Measurements from ENCODE around the gene ABCC2. TPM values are rescaled to one million over a fixed set of nuclear protein-coding genes. Genes with fewer than 3 reads are reported as not detected.

Gene ABCC2
- total RNA-seq, 2 experiments from 2014 or later, result 0.38 to 0.59 TPM

- Histone ChIP-seq H3K4me1 (ENCODE audit: insufficient read depth, low read length, poor library complexity, severe bottlenecking) (peaks cover 5% of the 10 kb centered on the region), H3K27ac (ENCODE audit: low read depth, low read length, poor library complexity, severe bottlenecking) (no peak overlapping the region), H3K4me3 (ENCODE audit: low read depth, low read length, poor library complexity, severe bottlenecking) (no peak overlapping the region), H3K9me3 (ENCODE audit: low read length) (no peaks in the 10 kb centered on the region), H4K20me1 (ENCODE audit: insufficient read depth, low read length) (no peaks in the 10 kb centered on the region), H2AFZ (ENCODE audit: low read length) (no peak overlapping the region), H3K79me2 (ENCODE audit: insufficient read depth, low read depth, low read length) (no peaks in the 10 kb centered on the region), H3K36me3 (ENCODE audit: insufficient read depth, low read length) (no peaks in the 10 kb centered on the region), H3K9me2 (ENCODE audit: insufficient read depth, low read length) (no peaks in the 10 kb centered on the region), H3K4me2 (ENCODE audit: low read length) (no peak overlapping the region)
- ChIA-PET CTCF (ENCODE audit: unreplicated experiment) (no interaction called here), POLR2A (no interaction called here)
- intact Hi-C loops (cut with micrococcal nuclease; ENCODE audit: unreplicated experiment), result loop anchor here (10.0 kb wide), 2 partner anchors 463 to 673 kb away; partner anchors contain the start of gene SEC31B
- DNase-seq (ENCODE audit: low spot score), result no peak
- BruUV-seq (replicated peaks), result no TSS peak
- TF ChIP-seq EZH2phosphoT487 (IDR thresholded peaks at IDR 0.05; ENCODE audit: borderline replicate concordance, low read depth, low read length), result no peak
- TF ChIP-seq, protein P1, sequence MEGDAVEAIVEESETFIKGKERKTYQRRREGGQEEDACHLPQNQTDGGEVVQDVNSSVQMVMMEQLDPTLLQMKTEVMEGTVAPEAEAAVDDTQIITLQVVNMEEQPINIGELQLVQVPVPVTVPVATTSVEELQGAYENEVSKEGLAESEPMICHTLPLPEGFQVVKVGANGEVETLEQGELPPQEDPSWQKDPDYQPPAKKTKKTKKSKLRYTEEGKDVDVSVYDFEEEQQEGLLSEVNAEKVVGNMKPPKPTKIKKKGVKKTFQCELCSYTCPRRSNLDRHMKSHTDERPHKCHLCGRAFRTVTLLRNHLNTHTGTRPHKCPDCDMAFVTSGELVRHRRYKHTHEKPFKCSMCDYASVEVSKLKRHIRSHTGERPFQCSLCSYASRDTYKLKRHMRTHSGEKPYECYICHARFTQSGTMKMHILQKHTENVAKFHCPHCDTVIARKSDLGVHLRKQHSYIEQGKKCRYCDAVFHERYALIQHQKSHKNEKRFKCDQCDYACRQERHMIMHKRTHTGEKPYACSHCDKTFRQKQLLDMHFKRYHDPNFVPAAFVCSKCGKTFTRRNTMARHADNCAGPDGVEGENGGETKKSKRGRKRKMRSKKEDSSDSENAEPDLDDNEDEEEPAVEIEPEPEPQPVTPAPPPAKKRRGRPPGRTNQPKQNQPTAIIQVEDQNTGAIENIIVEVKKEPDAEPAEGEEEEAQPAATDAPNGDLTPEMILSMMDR (conservative IDR thresholded peaks at IDR 0.05; ENCODE audit: low read length), result no peak
These were observed 59.3 kb downstream of the ABCC2 start for GRCh38 chr10:99841746-99842145.

DNA sequence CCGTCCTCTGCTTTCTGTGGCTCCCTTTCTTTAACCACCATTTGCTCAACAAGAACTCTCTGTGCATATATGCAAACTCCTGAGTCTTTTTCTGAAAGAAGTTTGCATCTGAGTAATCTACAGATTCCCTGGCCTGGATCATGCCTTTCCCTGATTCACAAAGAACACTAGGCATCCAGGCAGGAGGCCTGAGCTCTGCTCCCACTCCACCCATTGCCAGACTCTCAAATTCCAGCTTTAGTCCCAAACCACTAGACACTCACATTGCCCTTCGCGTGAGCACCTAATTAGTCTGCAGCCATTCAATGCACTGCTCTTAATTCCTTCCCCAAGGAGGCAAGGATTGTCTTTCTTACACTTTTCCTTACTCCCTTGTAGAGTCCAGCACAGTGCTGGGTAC is 60.9 kb downstream of the ABCC2 start:
- Histone ChIP-seq H3K9me3 (ENCODE audit: low read length) (no peaks in the 10 kb centered on the region), H3K4me2 (ENCODE audit: low read length) (no peak overlapping the region), H4K20me1 (ENCODE audit: insufficient read depth, low read length) (no peaks in the 10 kb centered on the region), H3K9me2 (ENCODE audit: insufficient read depth, low read length) (no peaks in the 10 kb centered on the region), H3K36me3 (ENCODE audit: insufficient read depth, low read length) (no peaks in the 10 kb centered on the region), H3K4me3 (ENCODE audit: low read depth, low read length, poor library complexity, severe bottlenecking) (no peak overlapping the region), H3K27ac (ENCODE audit: low read depth, low read length, poor library complexity, severe bottlenecking) (no peak overlapping the region), H3K79me2 (ENCODE audit: insufficient read depth, low read depth, low read length) (no peaks in the 10 kb centered on the region), H2AFZ (ENCODE audit: low read length) (no peak overlapping the region), H3K4me1 (ENCODE audit: insufficient read depth, low read length, poor library complexity, severe bottlenecking) (peaks cover 5% of the 10 kb centered on the region)
- CTCF ChIA-PET (ENCODE audit: unreplicated experiment), result no interaction called here
- DNase-seq (ENCODE audit: low spot score), result no peak
- TF ChIP-seq, protein P1 (conservative IDR thresholded peaks at IDR 0.05; ENCODE audit: low read length), result no peak
- no peak for TF ChIP-seq EZH2phosphoT487 (IDR thresholded peaks at IDR 0.05; ENCODE audit: borderline replicate concordance, low read depth, low read length)
- POLR2A ChIA-PET, result no interaction called here
- intact Hi-C loops (cut with micrococcal nuclease; ENCODE audit: unreplicated experiment), result loop anchor here (10.0 kb wide), 2 partner anchors 461 to 671 kb away; partner anchors contain the start of gene SEC31B
- no TSS peak for BruUV-seq (replicated peaks)

DNA sequence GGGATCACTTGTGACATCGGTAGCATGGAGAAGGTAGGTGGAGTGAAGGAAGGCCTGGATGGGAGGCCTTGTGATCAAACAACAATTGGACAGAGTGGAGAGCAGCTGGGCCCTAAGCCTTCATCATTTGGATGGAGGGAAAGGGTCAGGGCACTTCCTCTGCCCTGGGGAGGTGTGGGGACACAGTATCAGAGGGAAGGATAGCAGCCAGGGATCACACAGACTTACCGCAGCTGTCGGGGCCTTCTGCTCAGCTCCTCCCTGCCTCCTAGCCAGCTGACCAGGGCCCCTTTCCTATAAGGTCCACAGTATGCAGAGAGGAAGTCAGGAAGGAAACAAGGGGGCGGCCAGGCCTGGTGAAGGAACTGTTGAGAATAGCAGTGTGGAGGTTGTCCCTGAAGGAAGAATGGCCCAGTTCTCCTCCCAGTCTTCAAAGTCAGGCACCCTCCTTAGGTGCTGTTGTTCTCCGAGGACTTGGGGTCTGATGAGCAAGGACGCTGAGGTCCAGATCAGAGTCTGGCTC is 62.1 kb downstream of the ABCC2 start:
- H3K4me3 ChIP-seq (ENCODE audit: low read depth, low read length, poor library complexity, severe bottlenecking), result no peak overlapping the region
- TF ChIP-seq, protein P1 (conservative IDR thresholded peaks at IDR 0.05; ENCODE audit: low read length), result no peak
- no peak for TF ChIP-seq EZH2phosphoT487 (IDR thresholded peaks at IDR 0.05; ENCODE audit: borderline replicate concordance, low read depth, low read length)
- H3K79me2 ChIP-seq (ENCODE audit: insufficient read depth, low read depth, low read length), result no peaks in the 10 kb centered on the region
- no peaks in the 10 kb centered on the region for H3K36me3 ChIP-seq (ENCODE audit: insufficient read depth, low read length)
- H3K9me3 ChIP-seq (ENCODE audit: low read length), result no peaks in the 10 kb centered on the region
- BruUV-seq (replicated peaks), result no TSS peak
- intact Hi-C loops (cut with micrococcal nuclease; ENCODE audit: unreplicated experiment), result loop anchor here (10.0 kb wide), 2 partner anchors 460 to 670 kb away; partner anchors contain the start of gene SEC31B
- H4K20me1 ChIP-seq (ENCODE audit: insufficient read depth, low read length), result no peaks in the 10 kb centered on the region
- H3K9me2 ChIP-seq (ENCODE audit: insufficient read depth, low read length), result no peaks in the 10 kb centered on the region
- H3K4me2 ChIP-seq (ENCODE audit: low read length), result no peak overlapping the region
- H2AFZ ChIP-seq (ENCODE audit: low read length), result no peak overlapping the region
- CTCF ChIA-PET (ENCODE audit: unreplicated experiment), result no interaction called here
- no peak for DNase-seq (ENCODE audit: low spot score)
- POLR2A ChIA-PET, result no interaction called here
- H3K4me1 ChIP-seq (ENCODE audit: insufficient read depth, low read length, poor library complexity, severe bottlenecking), result peaks cover 5% of the 10 kb centered on the region
- H3K27ac ChIP-seq (ENCODE audit: low read depth, low read length, poor library complexity, severe bottlenecking), result no peak overlapping the region

All from OCI-LY7 (cell line).